Left lung (tissue), 10 donors: ENCODE measurements around the gene CAPG. TPM values are rescaled to one million over a fixed set of nuclear protein-coding genes. Genes with fewer than 3 reads are reported as not detected.
A peak's percentile ranks its signal among the peaks of the same experiment; 100 is the strongest.

Experiments used
- ATAC-seq: fragments of 200-7000 bp; cut with Tn5 transposase; one replicate; pipeline ENCODE4 v1.9.1; 2020; ENCODE audit warnings: moderate library complexity
- DNase-seq, 4 donors: peaks; one replicate each; pipeline ENCODE4 v3.0.0-alpha.2; 2013 to 2020
- H3K27ac ChIP-seq, 2 donors: fragments of 200-600 bp; sonication (generic) in 1 of 2; one replicate each; pipeline versions ENCODE4 v1.5.0 to v1.8.0; 2020 to 2021
- H3K27me3 ChIP-seq, 2 donors: fragments of 200-600 bp; sonication (generic) in 1 of 2; one replicate each; pipeline versions ENCODE4 v1.5.0 to v1.8.0; 2020 to 2021
- H3K36me3 ChIP-seq, 2 donors: fragments of 200-600 bp; sonication (generic) in 1 of 2; one replicate each; pipeline versions ENCODE4 v1.5.0 to v1.8.0; 2020 to 2021
- H3K4me1 ChIP-seq, 2 donors: fragments of 200-600 bp; one replicate each; pipeline ENCODE4 v1.8.0; 2021
- H3K4me3 ChIP-seq, 2 donors: fragments of 200-600 bp; sonication (generic) in 1 of 2; one replicate each; pipeline versions ENCODE4 v1.5.0 to v1.8.0; 2020 to 2021; ENCODE audit warnings: mild to moderate bottlenecking in 1 of 2
- H3K9me3 ChIP-seq, 2 donors: fragments of 200-600 bp; sonication (generic) in 1 of 2; one replicate each; pipeline versions ENCODE4 v1.5.0 to v1.8.0; 2020 to 2021
- CTCF ChIP-seq, 2 donors: fragments of 200-600 bp; sonication (generic) in 1 of 2; IDR thresholded peaks; one replicate each; pipeline versions ENCODE4 v1.5.0 to v1.8.0; 2021; ENCODE audit warnings: antibody characterized with exemption in 2 of 2
- intact Hi-C, 2 donors: fragments of 100-400 bp; cut with DNase I; formaldehyde crosslinking; loops; one replicate each; pipeline versions ENCODE4 v1.11.2 to v1.14.2; 2022
- polyA plus RNA-seq, 6 donors: library from polyadenylated mRNA; unstranded; fragments of 120-200 nt; gene quantifications; one replicate each; pipeline ENCODE4 v1.2.1, GENCODE V29; 2013; ENCODE audit not compliant: insufficient read length in 6 of 6
- total RNA-seq, 2 donors: library from RNA; stranded (reverse); fragmentation: NEBNext Ultra II Directional; extraction: Animal tissue kit (Norgen Biotek cat#: 25700); gene quantifications; one replicate each; pipeline ENCODE4 v1.2.1, GENCODE V29; 2021
- donor health status: DM: no; HTN: yes; CAD: no.
- donor health status: DM: no; HTN: no; CAD: no.

The CAPG gene
- total and polyA plus RNA-seq, 8 donors, result 45.8 to 418 (median 55.7) TPM

GRCh38 chr2:85396531-85397470 lies 13.4 kb downstream of the CAPG start:
- no peak for TF ChIP-seq CTCF (IDR thresholded peaks at IDR 0.05)
- H3K9me3 ChIP-seq, result no peaks in the 10 kb centered on the region
- peaks cover 0 to 100% of the 10 kb centered on the region in 2 donors for H3K36me3 ChIP-seq
- intact Hi-C loops, result no loop called here
- H3K4me3 ChIP-seq, result no peak overlapping the region
- H3K27me3 ChIP-seq, result no peaks in the 10 kb centered on the region
- peak in 1 of 4 donors; percentile 18 for DNase-seq
- ATAC-seq, result peak; percentile 55
- peaks cover 0 to 2% of the 10 kb centered on the region in 2 donors for H3K4me1 ChIP-seq
- peak overlapping the region; percentile 1 to 7 for H3K27ac ChIP-seq

GRCh38 chr2:85395912-85396475 lies 14.2 kb downstream of the CAPG start:
- H3K27me3 ChIP-seq, result no peaks in the 10 kb centered on the region
- H3K9me3 ChIP-seq, result no peaks in the 10 kb centered on the region
- peaks cover 0 to 100% of the 10 kb centered on the region in 2 donors for H3K36me3 ChIP-seq
- peak overlapping the region in 1 of 2 donors; percentile 7 for H3K27ac ChIP-seq
- ATAC-seq, result no peak
- no peak for TF ChIP-seq CTCF (IDR thresholded peaks at IDR 0.05)
- H3K4me1 ChIP-seq, result no peaks in the 10 kb centered on the region
- DNase-seq, result peak in 1 of 4 donors; percentile 2
- intact Hi-C loops, result no loop called here
- no peak overlapping the region for H3K4me3 ChIP-seq

GRCh38 chr2:85394976-85395375 lies 15.2 kb downstream of the CAPG start:
- Histone ChIP-seq H3K36me3 (peaks cover 0 to 100% of the 10 kb centered on the region in 2 donors), H3K27ac (no peak overlapping the region), H3K9me3 (no peaks in the 10 kb centered on the region), H3K4me1 (no peaks in the 10 kb centered on the region), H3K27me3 (no peaks in the 10 kb centered on the region), H3K4me3 (no peak overlapping the region)
- ATAC-seq, result no peak
- DNase-seq, result peak in 1 of 4 donors; percentile 10
- TF ChIP-seq CTCF (IDR thresholded peaks at IDR 0.05), result no peak
- intact Hi-C loops, result no loop called here

- ATAC-seq (no peak), DNase-seq (peak in 1 of 4 donors; percentile 27)
- TF ChIP-seq CTCF (IDR thresholded peaks at IDR 0.05), result no peak
- Histone ChIP-seq H3K27me3 (no peaks in the 10 kb centered on the region), H3K4me1 (no peaks in the 10 kb centered on the region), H3K4me3 (no peak overlapping the region), H3K27ac (no peak overlapping the region), H3K9me3 (no peaks in the 10 kb centered on the region), H3K36me3 (peaks cover 0 to 100% of the 10 kb centered on the region in 2 donors)
- intact Hi-C loops, result no loop called here
These were observed 15.9 kb downstream of the CAPG start for GRCh38 chr2:85394261-85394681.

GRCh38 chr2:85393836-85394235 lies 16.3 kb downstream of the CAPG start:
- intact Hi-C loops, result no loop called here
- DNase-seq (peak in 1 of 4 donors; percentile 6), ATAC-seq (no peak)
- peaks cover 0 to 100% of the 10 kb centered on the region in 2 donors for H3K36me3 ChIP-seq
- H3K27me3 ChIP-seq, result no peaks in the 10 kb centered on the region
- no peak for TF ChIP-seq CTCF (IDR thresholded peaks at IDR 0.05)
- no peak overlapping the region for H3K27ac ChIP-seq
- H3K4me3 ChIP-seq, result no peak overlapping the region
- no peaks in the 10 kb centered on the region for H3K9me3 ChIP-seq
- H3K4me1 ChIP-seq, result no peaks in the 10 kb centered on the region
